Liver (tissue), 9 donors: ENCODE measurements around the gene PRRC2A. TPM values are rescaled to one million over a fixed set of nuclear protein-coding genes. Genes with fewer than 3 reads are reported as not detected.

ENCODE experiments used
- DNase-seq: peaks from one replicate; pipeline ENCODE4 v3.0.0-alpha.2; 2017; ENCODE audit warnings: low spot score
- H3K27ac ChIP-seq, 2 donors: one replicate each; pipeline ENCODE4 v1.7.0; 2013; ENCODE audit warnings: inconsistent platforms in 2 of 2, low read length in 2 of 2, control low read depth in 1 of 2, low read depth in 1 of 2, mild to moderate bottlenecking in 1 of 2
- H3K27me3 ChIP-seq, 4 donors: one replicate each; pipeline versions ENCODE4 v1.6.1 to v1.7.0; 2013; ENCODE audit warnings: low read length in 3 of 4, inconsistent platforms in 1 of 4, mild to moderate bottlenecking in 1 of 4, moderate library complexity in 1 of 4; ENCODE audit not compliant: control insufficient read depth in 4 of 4, insufficient read depth in 4 of 4
- H3K36me3 ChIP-seq, 4 donors: one replicate each; pipeline versions ENCODE4 v1.6.1 to v1.7.0; 2013; ENCODE audit warnings: low read length in 3 of 4, mild to moderate bottlenecking in 3 of 4, low read depth in 1 of 4, moderate library complexity in 1 of 4; ENCODE audit not compliant: control insufficient read depth in 4 of 4, insufficient read depth in 3 of 4
- H3K4me1 ChIP-seq, 4 donors: one replicate each; pipeline versions ENCODE4 v1.6.1 to v1.7.0; 2013; ENCODE audit warnings: low read length in 3 of 4, mild to moderate bottlenecking in 3 of 4, moderate library complexity in 1 of 4; ENCODE audit not compliant: control insufficient read depth in 4 of 4, insufficient read depth in 4 of 4
- H3K4me3 ChIP-seq, 3 donors: one replicate each; pipeline versions ENCODE4 v1.6.1 to v1.7.0; 2013; ENCODE audit warnings: low read length in 3 of 3, control low read depth in 1 of 3, low read depth in 1 of 3, mild to moderate bottlenecking in 1 of 3
- H3K9ac ChIP-seq, 2 donors: one replicate each; pipeline ENCODE4 v1.7.0; 2013; ENCODE audit warnings: low read length in 2 of 2, mild to moderate bottlenecking in 2 of 2, moderate library complexity in 2 of 2, control low read depth in 1 of 2, low read depth in 1 of 2
- H3K9me3 ChIP-seq, 4 donors: one replicate each; pipeline versions ENCODE4 v1.6.1 to v1.7.0; 2013; ENCODE audit warnings: low read length in 3 of 4; ENCODE audit not compliant: control insufficient read depth in 4 of 4
- ATF3 ChIP-seq: IDR thresholded peaks from 2 replicates; pipeline ENCODE4 v1.6.1; 2016; ENCODE audit warnings: antibody characterized with exemption
- EGR1 ChIP-seq, 2 donors: IDR thresholded peaks; 2 replicates each; pipeline ENCODE4 v1.6.1; 2016 to 2018; ENCODE audit warnings: antibody characterized with exemption in 2 of 2, low read depth in 2 of 2
- FOXA1 ChIP-seq: IDR thresholded peaks from 2 replicates; pipeline ENCODE4 v1.6.1; 2016; ENCODE audit warnings: antibody characterized with exemption
- FOXA2 ChIP-seq: IDR thresholded peaks from 2 replicates; pipeline ENCODE4 v1.6.1; 2016; ENCODE audit warnings: antibody characterized with exemption
- GABPA ChIP-seq, 2 donors: IDR thresholded peaks in 1 of 2; conservative IDR thresholded peaks in 1 of 2; 2 replicates each; pipeline ENCODE4 v1.6.1; 2016; ENCODE audit warnings: antibody characterized with exemption in 2 of 2, mild to moderate bottlenecking in 1 of 2, moderate library complexity in 1 of 2
- HNF4A ChIP-seq, 2 donors: conservative IDR thresholded peaks; 2 replicates each; pipeline ENCODE4 v1.6.1; 2016; ENCODE audit warnings: antibody characterized with exemption in 2 of 2, mild to moderate bottlenecking in 2 of 2
- HNF4G ChIP-seq: IDR thresholded peaks from 2 replicates; pipeline ENCODE4 v1.6.1; 2016; ENCODE audit warnings: antibody characterized with exemption
- JUND ChIP-seq, 2 donors: IDR thresholded peaks; 2 replicates each; pipeline ENCODE4 v1.6.1; 2016; ENCODE audit warnings: antibody characterized with exemption in 2 of 2
- NR2F2 ChIP-seq: IDR thresholded peaks from 2 replicates; pipeline ENCODE4 v1.6.1; 2016; ENCODE audit warnings: antibody characterized with exemption
- REST ChIP-seq: IDR thresholded peaks from 2 replicates; pipeline ENCODE4 v1.6.1; 2016; ENCODE audit warnings: antibody characterized with exemption, mild to moderate bottlenecking
- RXRA ChIP-seq, 2 donors: IDR thresholded peaks; 2 replicates each; pipeline ENCODE4 v1.6.1; 2017 to 2018; ENCODE audit warnings: antibody characterized with exemption in 2 of 2, mild to moderate bottlenecking in 1 of 2
- SP1 ChIP-seq: IDR thresholded peaks from 2 replicates; pipeline ENCODE4 v1.6.1; 2018; ENCODE audit warnings: antibody characterized with exemption, mild to moderate bottlenecking
- TAF1 ChIP-seq: conservative IDR thresholded peaks from 2 replicates; pipeline ENCODE4 v1.6.1; 2016; ENCODE audit warnings: antibody characterized with exemption, mild to moderate bottlenecking
- YY1 ChIP-seq: IDR thresholded peaks from 2 replicates; pipeline ENCODE4 v1.6.1; 2016; ENCODE audit warnings: antibody characterized with exemption, mild to moderate bottlenecking
- WGBS: extraction: QIAGEN DNeasy Blood & Tissue Kit; methylation state at CpG from one replicate; pipeline ENCODE4 v1.1.7; 2013; 5-methylcytosine and 5-hydroxymethylcytosine counted together
- polyA plus RNA-seq, 2 donors: library from polyadenylated mRNA; stranded (reverse) in 1 of 2; unstranded in 1 of 2; fragments of 200-250 nt in 1 of 2; fragments of >200 nt in 1 of 2; fragmentation: Nextera tagmentation in 1 of 2; extraction: Ambion mirVana in 1 of 2; gene quantifications; one replicate each; pipeline versions ENCODE4 v1.2.1 to v1.2.3, GENCODE V29; 2013 to 2015
- total RNA-seq, 2 donors: library from RNA; depleted of rRNA; stranded (reverse); fragments of >200 nt; gene quantifications; one replicate each; pipeline ENCODE4 v1.2.3, GENCODE V29; 2014
- TF ChIP-seq, protein P1 (sequence below): IDR thresholded peaks from 2 replicates; pipeline ENCODE4 v1.6.1; 2016; ENCODE audit warnings: antibody characterized with exemption
- TF ChIP-seq, protein P2 (sequence below): fragments of 150-350 bp; IDR thresholded peaks from 2 replicates; pipeline ENCODE4 v1.5.1; 2017; ENCODE audit warnings: improper control_type of control experiment, low read depth, low read length; ENCODE audit not compliant: missing input control
- donor health status: healthy.
- donor health status: healthy.
- donor health status: healthy.
- donor health status: healthy.
- donor health status: healthy.

Gene PRRC2A
- total and polyA plus RNA-seq, 4 donors = 21.9 to 39.3 (median 29.5) TPM

DNA sequence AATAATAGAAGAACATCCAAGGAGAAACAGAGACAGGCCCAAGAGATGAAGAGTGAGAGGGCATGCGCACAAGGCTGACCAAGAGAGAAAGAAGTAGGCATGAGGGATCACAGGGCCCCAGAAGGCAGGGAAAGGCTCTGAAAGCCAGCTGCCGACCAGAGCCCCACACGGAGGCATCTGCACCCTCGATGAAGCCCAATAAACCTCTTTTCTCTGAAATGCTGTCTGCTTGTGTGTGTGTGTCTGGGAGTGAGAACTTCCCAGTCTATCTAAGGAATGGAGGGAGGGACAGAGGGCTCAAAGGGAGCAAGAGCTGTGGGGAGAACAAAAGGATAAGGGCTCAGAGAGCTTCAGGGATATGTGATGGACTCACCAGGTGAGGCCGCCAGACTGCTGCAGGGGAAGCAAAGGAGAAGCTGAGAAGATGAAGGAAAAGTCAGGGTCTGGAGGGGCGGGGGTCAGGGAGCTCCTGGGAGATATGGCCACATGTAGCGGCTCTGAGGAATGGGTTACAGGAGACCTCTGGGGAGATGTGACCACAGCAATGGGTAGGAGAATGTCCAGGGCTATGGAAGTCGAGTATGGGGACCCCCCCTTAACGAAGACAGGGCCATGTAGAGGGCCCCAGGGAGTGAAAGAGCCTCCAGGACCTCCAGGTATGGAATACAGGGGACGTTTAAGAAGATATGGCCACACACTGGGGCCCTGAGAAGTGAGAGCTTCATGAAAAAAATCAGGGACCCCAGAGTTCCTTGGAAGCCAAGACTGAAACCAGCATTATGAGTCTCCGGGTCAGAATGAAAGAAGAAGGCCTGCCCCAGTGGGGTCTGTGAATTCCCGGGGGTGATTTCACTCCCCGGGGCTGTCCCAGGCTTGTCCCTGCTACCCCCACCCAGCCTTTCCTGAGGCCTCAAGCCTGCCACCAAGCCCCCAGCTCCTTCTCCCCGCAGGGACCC lies 46.1 kb upstream of the PRRC2A start:
- no peak for TF ChIP-seq GABPA (IDR thresholded peaks at IDR 0.05 in 1 of 2, conservative IDR thresholded peaks at IDR 0.05 in 1 of 2)
- TF ChIP-seq YY1 = no peak
- TF ChIP-seq HNF4A (conservative IDR thresholded peaks at IDR 0.05) = no peak
- no peak for TF ChIP-seq NR2F2
- TF ChIP-seq HNF4G = no peak
- no peak for TF ChIP-seq SP1
- no peak for TF ChIP-seq FOXA1
- TF ChIP-seq EGR1 (IDR thresholded peaks at IDR 0.05; ENCODE audit: low read depth in 2 of 2) = no peak
- TF ChIP-seq, protein P1, sequence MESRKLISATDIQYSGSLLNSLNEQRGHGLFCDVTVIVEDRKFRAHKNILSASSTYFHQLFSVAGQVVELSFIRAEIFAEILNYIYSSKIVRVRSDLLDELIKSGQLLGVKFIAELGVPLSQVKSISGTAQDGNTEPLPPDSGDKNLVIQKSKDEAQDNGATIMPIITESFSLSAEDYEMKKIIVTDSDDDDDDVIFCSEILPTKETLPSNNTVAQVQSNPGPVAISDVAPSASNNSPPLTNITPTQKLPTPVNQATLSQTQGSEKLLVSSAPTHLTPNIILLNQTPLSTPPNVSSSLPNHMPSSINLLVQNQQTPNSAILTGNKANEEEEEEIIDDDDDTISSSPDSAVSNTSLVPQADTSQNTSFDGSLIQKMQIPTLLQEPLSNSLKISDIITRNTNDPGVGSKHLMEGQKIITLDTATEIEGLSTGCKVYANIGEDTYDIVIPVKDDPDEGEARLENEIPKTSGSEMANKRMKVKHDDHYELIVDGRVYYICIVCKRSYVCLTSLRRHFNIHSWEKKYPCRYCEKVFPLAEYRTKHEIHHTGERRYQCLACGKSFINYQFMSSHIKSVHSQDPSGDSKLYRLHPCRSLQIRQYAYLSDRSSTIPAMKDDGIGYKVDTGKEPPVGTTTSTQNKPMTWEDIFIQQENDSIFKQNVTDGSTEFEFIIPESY = no peak
- TF ChIP-seq, protein P2, sequence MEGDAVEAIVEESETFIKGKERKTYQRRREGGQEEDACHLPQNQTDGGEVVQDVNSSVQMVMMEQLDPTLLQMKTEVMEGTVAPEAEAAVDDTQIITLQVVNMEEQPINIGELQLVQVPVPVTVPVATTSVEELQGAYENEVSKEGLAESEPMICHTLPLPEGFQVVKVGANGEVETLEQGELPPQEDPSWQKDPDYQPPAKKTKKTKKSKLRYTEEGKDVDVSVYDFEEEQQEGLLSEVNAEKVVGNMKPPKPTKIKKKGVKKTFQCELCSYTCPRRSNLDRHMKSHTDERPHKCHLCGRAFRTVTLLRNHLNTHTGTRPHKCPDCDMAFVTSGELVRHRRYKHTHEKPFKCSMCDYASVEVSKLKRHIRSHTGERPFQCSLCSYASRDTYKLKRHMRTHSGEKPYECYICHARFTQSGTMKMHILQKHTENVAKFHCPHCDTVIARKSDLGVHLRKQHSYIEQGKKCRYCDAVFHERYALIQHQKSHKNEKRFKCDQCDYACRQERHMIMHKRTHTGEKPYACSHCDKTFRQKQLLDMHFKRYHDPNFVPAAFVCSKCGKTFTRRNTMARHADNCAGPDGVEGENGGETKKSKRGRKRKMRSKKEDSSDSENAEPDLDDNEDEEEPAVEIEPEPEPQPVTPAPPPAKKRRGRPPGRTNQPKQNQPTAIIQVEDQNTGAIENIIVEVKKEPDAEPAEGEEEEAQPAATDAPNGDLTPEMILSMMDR = no peak
- no peak for TF ChIP-seq REST
- TF ChIP-seq FOXA2 = no peak
- DNase-seq = no peak
- WGBS = 77% methylated on average over 14 of the region's 14 CpGs
- Histone ChIP-seq H3K9me3 (no peaks in the 10 kb centered on the region), H3K27ac (no peak overlapping the region), H3K27me3 (no peaks in the 10 kb centered on the region), H3K4me3 (no peak overlapping the region), H3K4me1 (no peaks in the 10 kb centered on the region), H3K36me3 (no peaks in the 10 kb centered on the region), H3K9ac (no peak overlapping the region)

- Histone ChIP-seq H3K9me3 (no peaks in the 10 kb centered on the region), H3K4me1 (peaks cover 0 to 3% (median under 1%) of the 10 kb centered on the region in 4 donors), H3K36me3 (no peaks in the 10 kb centered on the region), H3K9ac (peak within 1 kb of the TSS in 1 of 2 donors; percentile 41), H3K27me3 (no peaks in the 10 kb centered on the region), H3K27ac (peak within 1 kb of the TSS in 1 of 2 donors; percentile 56), H3K4me3 (peak within 1 kb of the TSS in 2 of 3 donors; percentile 2)
- DNase-seq = no peak
- 64% methylated on average over 19 of the region's 19 CpGs for WGBS
- no peak for TF ChIP-seq RXRA (IDR thresholded peaks at IDR 0.05)
- TF ChIP-seq HNF4G = no peak
- no peak for TF ChIP-seq SP1
- no peak for TF ChIP-seq REST
- TF ChIP-seq YY1 = no peak
- no peak for TF ChIP-seq ATF3
- no peak for TF ChIP-seq NR2F2
- TF ChIP-seq EGR1 (IDR thresholded peaks at IDR 0.05; ENCODE audit: low read depth in 2 of 2) = no peak
- TF ChIP-seq TAF1 = no peak
- no peak for TF ChIP-seq HNF4A (conservative IDR thresholded peaks at IDR 0.05)
- TF ChIP-seq JUND (IDR thresholded peaks at IDR 0.05) = no peak
- TF ChIP-seq FOXA1 = no peak
Measured at GRCh38 chr6:31575335-31575901, 45.1 kb upstream of the PRRC2A start, which contains the start of gene TNF. TNF (plus strand) TSS chr6:31575565; CDS start chr6:31575742, 177 bp downstream.
